Activated CD8-positive, alpha-beta T cell treated with anti-CD3 and anti-CD28 coated beads for 36 hours (primary cell): ENCODE data around the gene KMT2D. TPM values are rescaled to one million over a fixed set of nuclear protein-coding genes. Genes with fewer than 3 reads are reported as not detected.

Experiments used
- ATAC-seq: fragments of 200-7000 bp; cut with Tn5 transposase; one replicate; pipeline ENCODE4 v1.10.0; 2021; ENCODE audit warnings: mild to moderate bottlenecking, moderate library complexity
- CTCF ChIA-PET: fragments of 350-600 bp; sonication (Branson Sonifier 250); formaldehyde crosslinking; loops from one replicate; lab custom pipeline; 2021; ENCODE audit warnings: antibody characterized with exemption; lab: Charles Lee
- POLR2A ChIA-PET: fragments of 350-600 bp; sonication (Branson Sonifier 250); formaldehyde crosslinking; loops from one replicate; lab custom pipeline; 2021; ENCODE audit warnings: antibody characterized with exemption; lab: Charles Lee
- DNase-seq: peaks from one replicate; pipeline ENCODE4 v3.0.0-alpha.2; 2020
- H3K27ac Mint-ChIP-seq: one replicate; pipeline ENCODE4 v1.8.0; 2021; ENCODE audit warnings: mild to moderate bottlenecking, mixed read lengths
- H3K27me3 Mint-ChIP-seq: one replicate; pipeline ENCODE4 v1.8.0; 2021; ENCODE audit warnings: mixed read lengths
- H3K36me3 Mint-ChIP-seq: one replicate; pipeline ENCODE4 v1.8.0; 2021; ENCODE audit warnings: low read depth, mixed read lengths
- H3K4me1 Mint-ChIP-seq: one replicate; pipeline ENCODE4 v1.8.0; 2021; ENCODE audit warnings: low read depth, mixed read lengths
- H3K4me3 Mint-ChIP-seq: one replicate; pipeline ENCODE4 v1.8.0; 2021; ENCODE audit warnings: mild to moderate bottlenecking, moderate library complexity, mixed read lengths
- H3K9me3 Mint-ChIP-seq: one replicate; pipeline ENCODE4 v1.8.0; 2021; ENCODE audit warnings: mixed read lengths
- intact Hi-C: fragments of 100-400 bp; cut with micrococcal nuclease; formaldehyde crosslinking; loops from one replicate; pipeline ENCODE4 v1.10.0; 2022
- total RNA-seq, 2 experiments: library from RNA; stranded (reverse); gene quantifications; one replicate each; pipeline ENCODE4 v1.2.3, GENCODE V29; 2021
- TF ChIP-seq, protein P1 (sequence below): fragments of 200-600 bp; IDR thresholded peaks from one replicate; pipeline ENCODE4 v1.8.0; 2022; ENCODE audit warnings: antibody characterized with exemption, mild to moderate bottlenecking

The KMT2D gene
- total RNA-seq, 2 experiments from 2014 or later = 57.5 to 62.3 TPM

- Mint-ChIP-seq H3K27me3 (peaks cover 63% of the 10 kb centered on the region), H3K4me1 (peaks cover 50% of the 10 kb centered on the region), H3K36me3 (no peaks in the 10 kb centered on the region), H3K9me3 (no peaks in the 10 kb centered on the region), H3K27ac (no peak overlapping the region), H3K4me3 (no peak overlapping the region)
- POLR2A ChIA-PET = interaction anchor here (0.6 to 4.6 kb wide), 6 partner anchors 12 to 151 kb away, joined by 3 to 34 read pairs (median 7); partner anchors contain the start of genes KMT2D and TUBA1B
- intact Hi-C loops = loop anchor here (5.0 to 10.0 kb wide), 2 partner anchors 94 to 144 kb away; partner anchors contain the start of gene DDN
- TF ChIP-seq, protein P1, sequence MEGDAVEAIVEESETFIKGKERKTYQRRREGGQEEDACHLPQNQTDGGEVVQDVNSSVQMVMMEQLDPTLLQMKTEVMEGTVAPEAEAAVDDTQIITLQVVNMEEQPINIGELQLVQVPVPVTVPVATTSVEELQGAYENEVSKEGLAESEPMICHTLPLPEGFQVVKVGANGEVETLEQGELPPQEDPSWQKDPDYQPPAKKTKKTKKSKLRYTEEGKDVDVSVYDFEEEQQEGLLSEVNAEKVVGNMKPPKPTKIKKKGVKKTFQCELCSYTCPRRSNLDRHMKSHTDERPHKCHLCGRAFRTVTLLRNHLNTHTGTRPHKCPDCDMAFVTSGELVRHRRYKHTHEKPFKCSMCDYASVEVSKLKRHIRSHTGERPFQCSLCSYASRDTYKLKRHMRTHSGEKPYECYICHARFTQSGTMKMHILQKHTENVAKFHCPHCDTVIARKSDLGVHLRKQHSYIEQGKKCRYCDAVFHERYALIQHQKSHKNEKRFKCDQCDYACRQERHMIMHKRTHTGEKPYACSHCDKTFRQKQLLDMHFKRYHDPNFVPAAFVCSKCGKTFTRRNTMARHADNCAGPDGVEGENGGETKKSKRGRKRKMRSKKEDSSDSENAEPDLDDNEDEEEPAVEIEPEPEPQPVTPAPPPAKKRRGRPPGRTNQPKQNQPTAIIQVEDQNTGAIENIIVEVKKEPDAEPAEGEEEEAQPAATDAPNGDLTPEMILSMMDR = no peak
- CTCF ChIA-PET = interaction anchor here (0.7 to 10.5 kb wide), 14 partner anchors 10 to 1086 kb away, joined by 3 to 220 read pairs (median 8); partner anchors contain the start of gene RHEBL1
- no peak for DNase-seq
- ATAC-seq = no peak
Observed at GRCh38 chr12:49091056-49091835, 30.7 kb upstream of the KMT2D start.

GRCh38 chr12:49089821-49090773, 29.5 kb upstream of the KMT2D start:
- no peaks in the 10 kb centered on the region for H3K9me3 Mint-ChIP-seq
- H3K27ac Mint-ChIP-seq = no peak overlapping the region
- POLR2A ChIA-PET = interaction anchor here (1.0 to 4.1 kb wide), 6 partner anchors 8 to 40 kb away, joined by 3 to 29 read pairs (median 8); partner anchors contain the start of genes RHEBL1 and TUBA1B
- H3K4me3 Mint-ChIP-seq = peak overlapping the region; percentile 62
- TF ChIP-seq, protein P1 = no peak
- H3K4me1 Mint-ChIP-seq = peaks cover 50% of the 10 kb centered on the region
- CTCF ChIA-PET = interaction anchor here (0.6 to 10.5 kb wide), 22 partner anchors 9 to 207 kb away, joined by 3 to 220 read pairs (median 16); partner anchors contain the start of genes LMBR1L, RHEBL1, TUBA1B and WNT1
- intact Hi-C loops = loop anchor here (5.0 to 10.0 kb wide), 2 partner anchors 93 to 145 kb away; partner anchors contain the start of gene DDN
- ATAC-seq (no peak), DNase-seq (peak; percentile 50)
- H3K27me3 Mint-ChIP-seq = peaks cover 59% of the 10 kb centered on the region
- no peaks in the 10 kb centered on the region for H3K36me3 Mint-ChIP-seq

DNA sequence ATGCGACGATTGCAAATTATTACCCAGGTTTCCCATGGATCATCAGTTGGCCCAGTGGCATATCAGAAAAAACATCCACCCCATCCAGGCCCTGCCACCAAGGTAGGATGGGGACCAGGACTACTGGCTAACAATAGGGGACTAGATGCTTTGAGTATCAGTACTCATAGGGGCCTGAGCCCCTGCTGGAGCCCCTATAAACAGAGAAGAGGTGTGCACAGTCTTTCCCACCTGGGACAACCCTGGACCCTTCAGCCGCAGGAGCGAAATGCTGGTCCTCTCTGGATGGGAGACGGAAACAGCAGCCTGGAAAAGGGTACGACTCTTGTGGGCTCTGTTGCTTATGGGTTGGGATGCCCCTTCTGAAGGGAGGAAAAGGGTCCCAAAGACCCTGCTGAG, 28.3 kb upstream of the KMT2D start:
- intact Hi-C loops = no loop called here
- Mint-ChIP-seq H3K4me3 (no peak overlapping the region), H3K27me3 (peaks cover 51% of the 10 kb centered on the region), H3K4me1 (peaks cover 49% of the 10 kb centered on the region), H3K27ac (no peak overlapping the region), H3K9me3 (no peaks in the 10 kb centered on the region), H3K36me3 (no peaks in the 10 kb centered on the region)
- DNase-seq (no peak), ATAC-seq (no peak)
- TF ChIP-seq, protein P1 = no peak
- POLR2A ChIA-PET = interaction anchor here (0.6 to 4.1 kb wide), 10 partner anchors 9 to 176 kb away, joined by 3 to 29 read pairs (median 4); partner anchors contain the start of genes KMT2D, RHEBL1, TUBA1B and TUBA1C
- CTCF ChIA-PET = interaction anchor here (0.6 to 6.5 kb wide), 55 partner anchors 9 to 449 kb away, joined by 3 to 161 read pairs (median 5); partner anchors contain the start of genes KCNH3, KMT2D, LMBR1L and PRPH

- Mint-ChIP-seq H3K27ac (no peak overlapping the region), H3K27me3 (peaks cover 45% of the 10 kb centered on the region), H3K36me3 (no peaks in the 10 kb centered on the region), H3K4me3 (no peak overlapping the region), H3K9me3 (no peaks in the 10 kb centered on the region), H3K4me1 (peaks cover 43% of the 10 kb centered on the region)
- ChIA-PET POLR2A (interaction anchor here (0.6 to 4.1 kb wide), 13 partner anchors 10 to 983 kb away, joined by 3 to 29 read pairs (median 4); partner anchors contain the start of genes KMT2D, RHEBL1, SENP1 and TUBA1B), CTCF (interaction anchor here (0.6 to 6.5 kb wide), 62 partner anchors 9 to 450 kb away, joined by 3 to 161 read pairs (median 4); partner anchors contain the start of genes ARF3, KCNH3, KMT2D and LMBR1L)
- ATAC-seq (peak; percentile 95), DNase-seq (peak; percentile 81)
- intact Hi-C loops = no loop called here
- TF ChIP-seq, protein P1 = peak; percentile 88
Observed at GRCh38 chr12:49088150-49088931, 27.7 kb upstream of the KMT2D start.
